ENCODE data around the gene CHRNG.

DNA sequence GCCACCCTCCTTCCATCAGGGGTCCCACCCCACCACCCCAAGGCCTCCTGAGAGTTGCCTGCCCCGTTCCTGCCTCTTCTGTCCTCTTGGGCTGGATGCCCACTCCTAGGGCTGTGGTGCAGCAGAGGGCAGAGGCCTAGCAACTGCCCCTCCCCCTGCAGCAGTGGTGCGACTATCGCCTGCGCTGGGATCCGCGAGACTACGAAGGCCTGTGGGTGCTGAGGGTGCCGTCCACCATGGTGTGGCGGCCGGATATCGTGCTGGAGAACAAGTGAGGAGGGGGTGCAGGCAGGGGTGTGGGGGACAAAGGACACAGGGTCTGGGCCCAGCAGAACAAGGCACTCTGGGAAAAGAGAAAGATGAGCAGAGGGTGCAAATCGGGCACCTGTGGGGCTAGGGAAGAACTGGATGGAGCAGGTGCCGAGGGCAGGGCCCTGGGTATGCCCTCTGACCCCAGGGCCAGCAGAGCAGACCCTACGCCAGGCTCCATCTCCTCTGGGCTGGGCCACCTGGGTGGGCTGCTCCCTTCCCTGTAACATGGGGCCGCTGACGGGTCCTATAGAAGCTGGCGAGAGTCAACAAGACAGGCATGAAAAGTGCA lies 1.0 kb downstream of the CHRNG start:
- TF ChIP-seq CTCF (IDR thresholded peaks at IDR 0.05; ENCODE audit: low read depth, low read length) (no peak), EZH2phosphoT487 (IDR thresholded peaks at IDR 0.05; ENCODE audit: low read depth) (no peak)

All from OCI-LY3 (cell line).